Activated CD4-positive, alpha-beta T cell treated with anti-CD3 and anti-CD28 coated beads, Interleukin-10, Interleukin-2, amounts not matched to agents 100 ng/mL and 50 ng/mL, durations not matched to agents 16 hours and 8 hours (primary cell): ENCODE data around the gene PLEKHM3.

Experiments used
- DNase-seq: peaks from one replicate; pipeline ENCODE4 v3.0.0-alpha.2; 2020

Gene PLEKHM3, protein sequence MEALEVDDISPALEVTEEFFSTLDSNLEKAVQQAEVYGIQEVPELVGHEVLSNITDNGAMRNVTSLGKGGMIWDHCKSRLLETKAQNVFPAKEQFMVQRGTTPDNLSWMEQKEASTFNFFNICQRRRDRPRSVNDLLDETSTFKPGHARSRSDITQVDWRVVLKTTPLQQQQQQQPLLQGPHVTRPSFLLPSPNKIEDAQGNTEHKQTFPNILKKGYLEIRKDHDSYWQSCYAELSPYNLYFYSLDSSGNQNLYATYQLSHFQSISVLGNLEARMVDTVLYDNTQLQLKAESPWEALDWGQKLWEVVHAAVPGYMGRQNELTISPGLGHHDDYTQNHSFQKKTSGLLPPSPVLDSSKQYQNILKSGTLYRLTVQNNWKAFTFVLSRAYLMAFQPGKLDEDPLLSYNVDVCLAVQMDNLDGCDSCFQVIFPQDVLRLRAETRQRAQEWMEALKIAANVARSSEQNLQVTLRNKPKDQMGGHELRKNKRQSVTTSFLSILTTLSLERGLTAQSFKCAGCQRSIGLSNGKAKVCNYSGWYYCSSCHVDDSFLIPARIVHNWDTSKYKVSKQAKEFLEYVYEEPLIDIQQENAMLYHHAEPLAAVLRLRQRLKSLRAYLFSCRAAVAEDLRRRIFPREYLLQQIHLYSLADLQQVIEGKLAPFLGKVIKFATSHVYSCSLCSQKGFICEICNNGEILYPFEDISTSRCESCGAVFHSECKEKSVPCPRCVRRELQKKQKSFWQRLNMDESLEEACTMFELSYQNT

GRCh38 chr2:208025037-208025813 is at the start of gene PLEKHM3:
PLEKHM3 (minus strand) TSS chr2:208025527; CDS start chr2:208001639, 23,888 bp downstream.
- peak; percentile 85 for DNase-seq

- no peak for DNase-seq
Measured at GRCh38 chr2:208074610-208075356, 49.5 kb upstream of the PLEKHM3 start.

GRCh38 chr2:208072250-208072892 is 47.0 kb upstream of the PLEKHM3 start:
- peak; percentile 70 for DNase-seq

- DNase-seq: no peak
Measured at GRCh38 chr2:208069186-208069585, 43.9 kb upstream of the PLEKHM3 start.

DNA sequence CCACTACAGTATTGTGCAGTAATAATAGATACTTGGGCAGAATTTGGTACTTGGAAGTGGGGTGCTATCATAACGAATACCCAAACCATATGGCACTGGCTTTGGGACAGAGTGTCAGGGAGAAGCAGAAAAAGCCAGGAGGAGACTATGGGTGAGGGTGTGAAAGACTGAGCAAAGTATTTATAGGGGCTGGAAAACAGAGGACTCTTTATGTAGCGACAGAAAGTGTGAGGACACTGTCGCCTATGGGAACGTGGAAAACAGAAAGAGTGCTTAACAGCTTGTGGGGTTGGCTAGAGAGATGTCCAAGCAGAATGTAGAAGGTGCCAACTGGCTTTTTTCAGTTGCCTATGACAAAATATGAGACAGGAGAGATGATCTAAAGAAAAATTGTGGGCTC is 40.7 kb upstream of the PLEKHM3 start:
- no peak for DNase-seq

DNA sequence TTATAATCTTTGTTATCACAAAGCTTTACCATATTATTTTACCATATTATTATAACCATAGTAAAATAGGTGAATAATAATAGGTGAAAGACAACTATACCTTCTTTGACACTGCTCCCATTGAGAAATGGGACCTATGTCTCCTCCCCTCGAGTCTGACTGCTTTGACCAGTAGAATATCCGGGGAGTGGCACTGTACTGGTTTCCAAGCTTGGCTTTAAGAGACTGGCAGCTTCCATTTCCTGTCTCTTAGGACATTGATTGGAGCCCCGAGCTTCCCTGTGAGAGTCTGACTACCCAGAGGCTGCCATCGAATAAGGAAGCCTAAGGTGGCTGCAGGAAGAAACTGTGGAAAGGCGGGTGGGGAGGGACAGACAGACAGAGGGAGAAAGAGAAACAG is 40.1 kb upstream of the PLEKHM3 start:
- DNase-seq: no peak

GRCh38 chr2:208064220-208064961 is 39.1 kb upstream of the PLEKHM3 start:
- no peak for DNase-seq

- no peak for DNase-seq
Measured at GRCh38 chr2:208062961-208063360, 37.6 kb upstream of the PLEKHM3 start.

GRCh38 chr2:208062113-208062512 is 36.8 kb upstream of the PLEKHM3 start:
- DNase-seq: peak; percentile 16

GRCh38 chr2:208057108-208057507 is 31.8 kb upstream of the PLEKHM3 start:
- DNase-seq: no peak

DNA sequence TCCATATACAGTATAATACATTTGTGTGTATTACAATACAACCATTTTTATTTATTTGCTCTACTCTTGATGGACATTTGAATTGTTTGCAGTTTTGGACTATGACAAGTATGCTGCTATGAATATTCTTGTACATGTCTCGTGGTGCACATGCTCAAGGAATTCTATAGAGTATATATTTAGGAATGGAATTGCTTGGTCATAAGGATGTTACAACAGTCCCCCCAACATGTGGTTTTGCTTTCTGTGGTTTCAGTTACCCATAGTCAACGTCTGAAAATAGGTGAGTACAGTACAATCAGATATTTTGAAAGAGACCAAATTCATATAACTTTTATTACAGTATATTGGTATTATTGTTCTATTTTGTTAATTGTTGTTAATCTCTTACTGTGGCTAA is 24.1 kb upstream of the PLEKHM3 start:
- DNase-seq: no peak

DNA sequence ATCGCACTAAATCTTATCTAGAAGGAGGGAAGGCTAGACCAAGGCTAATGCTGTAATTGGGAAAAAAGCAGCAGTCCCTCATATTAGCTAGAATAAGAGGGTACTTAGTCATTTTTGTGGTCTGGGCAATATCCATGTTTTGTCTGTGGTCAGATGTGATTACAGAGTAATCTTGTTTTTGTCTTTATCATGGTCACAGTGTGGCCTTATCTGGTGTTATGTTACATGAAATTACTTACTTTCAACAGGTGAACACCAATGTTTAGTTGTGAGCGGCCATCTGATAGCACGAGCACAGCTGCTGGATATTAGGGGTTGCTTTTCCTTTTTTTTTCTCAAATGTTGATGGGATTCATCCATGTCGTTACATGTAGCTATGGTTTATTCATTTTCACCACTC is 23.7 kb upstream of the PLEKHM3 start:
- DNase-seq: no peak

- DNase-seq: no peak
Measured at GRCh38 chr2:208047840-208048239, 22.5 kb upstream of the PLEKHM3 start.

- DNase-seq: no peak
Measured at GRCh38 chr2:208046686-208047085, 21.4 kb upstream of the PLEKHM3 start.

- DNase-seq: no peak
Measured at GRCh38 chr2:208042450-208042849, 17.1 kb upstream of the PLEKHM3 start.

DNA sequence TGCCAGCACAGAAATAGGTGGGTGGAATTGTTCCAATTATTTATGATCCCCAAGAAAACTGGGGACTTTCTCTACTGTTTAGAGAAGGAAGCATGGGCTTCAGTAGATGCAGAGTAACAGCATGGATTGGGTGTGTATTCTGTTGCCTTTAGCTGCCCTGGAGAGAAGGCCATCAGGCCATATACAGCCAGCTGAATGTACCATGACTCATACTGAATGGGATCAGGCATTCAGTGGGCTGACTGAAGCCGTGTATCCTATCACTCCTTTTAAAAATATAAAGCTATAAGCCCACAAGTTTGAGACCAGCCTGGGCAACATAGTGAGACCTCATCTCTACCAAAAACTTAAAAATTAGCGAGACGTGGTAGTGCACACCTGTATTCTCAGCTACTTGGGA is 16.7 kb upstream of the PLEKHM3 start:
- DNase-seq: no peak

GRCh38 chr2:208040199-208041171 is 15.2 kb upstream of the PLEKHM3 start:
- DNase-seq: peak; percentile 85

- DNase-seq: no peak
Measured at GRCh38 chr2:208039376-208040110, 14.2 kb upstream of the PLEKHM3 start.
